Measurements from ENCODE around the gene CNOT1. TPM values are rescaled to one million over a fixed set of nuclear protein-coding genes. Genes with fewer than 3 reads are reported as not detected.

The CNOT1 gene
- total and polyA plus RNA-seq, 10 of the 15 experiments (the other 5 are each of a cell fraction or from before 2014, with no cell fraction given) = 101 to 246 (median 175) TPM

DNA sequence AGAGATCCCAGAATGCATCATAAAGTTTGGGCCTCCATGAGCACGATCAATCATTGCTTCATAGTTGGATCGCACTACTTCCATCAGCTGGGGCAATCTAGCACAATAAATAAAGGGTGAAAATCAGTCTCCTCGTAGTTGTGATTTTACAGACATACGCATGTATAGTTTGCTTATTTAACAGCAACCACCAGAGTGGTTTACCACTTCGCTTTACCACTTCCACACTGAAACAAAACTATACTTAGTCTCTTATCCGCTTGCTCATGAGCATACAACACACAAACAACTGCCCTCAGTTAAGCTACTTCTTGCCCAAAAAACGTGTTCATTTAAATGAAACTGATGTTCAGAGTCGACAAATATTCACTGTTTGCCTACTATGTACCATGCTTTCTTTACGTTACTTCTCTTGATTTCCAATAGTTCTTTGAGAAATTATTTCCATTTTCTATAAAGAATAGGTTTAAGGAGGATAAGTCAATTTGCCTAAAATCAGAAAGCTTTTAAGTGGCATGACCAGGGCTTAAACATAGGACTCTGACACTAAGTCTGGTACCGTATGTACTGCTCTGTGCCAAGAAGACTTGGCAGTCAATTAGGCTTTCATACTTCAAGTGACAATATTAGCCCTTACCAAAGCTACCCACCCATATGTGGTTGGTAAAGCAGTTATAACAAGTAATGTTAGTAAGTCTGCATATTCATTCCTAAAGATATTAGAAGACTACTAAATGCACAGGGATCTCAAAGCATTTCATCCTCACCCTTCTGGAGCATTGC, 92.3 kb downstream of the CNOT1 start:
- ATAC-seq = no peak
- Histone ChIP-seq H3K36me3 (ENCODE audit: control insufficient read depth in 2 of 2, insufficient read depth in 2 of 2, low read length in 1 of 2) (peaks cover 20 to 62% of the 10 kb centered on the region in 2 experiments), H3K9me3 (replicated peaks; ENCODE audit: control insufficient read depth, insufficient read depth, low read length) (no peaks in the 10 kb centered on the region), H3K9ac (ENCODE audit: control insufficient read depth, insufficient read depth, low read length) (no peak overlapping the region), H3K4me2 (ENCODE audit: control insufficient read depth, insufficient read depth) (no peak overlapping the region), H3K27me3 (replicated peaks in 1 of 2; ENCODE audit: control insufficient read depth in 2 of 2, insufficient read depth in 2 of 2, low read length in 1 of 2) (no peaks in the 10 kb centered on the region), H3K4me1 (ENCODE audit: control insufficient read depth, insufficient read depth, low read length) (no peaks in the 10 kb centered on the region), H3K4me3 (no peak overlapping the region), H2AFZ (ENCODE audit: control insufficient read depth, low read depth, low read length) (no peak overlapping the region), H3K27ac (ENCODE audit: control insufficient read depth, insufficient read depth) (no peak overlapping the region), H4K20me1 (ENCODE audit: control insufficient read depth, insufficient read depth) (no peaks in the 10 kb centered on the region), H3K79me2 (ENCODE audit: control insufficient read depth, insufficient read depth, low read length) (no peaks in the 10 kb centered on the region)
- FAIRE-seq = no peak
- in situ Hi-C loops (cut with MboI) = no loop called here
- CTCF ChIA-PET = interaction anchor here (0.8 to 1.0 kb wide), 3 partner anchors 8 to 25 kb away, joined by 3 read pairs; no protein-coding TSS in a partner anchor
- RAD21 ChIA-PET (ENCODE audit: unreplicated experiment) = no interaction called here
- WGBS (ENCODE audit: insufficient coverage, insufficient replicate concordance, low lambda C conversion rate, missing lambda C conversion rate) = 35% methylated on average over 10 of the region's 10 CpGs
- POLR2A ChIA-PET = interaction anchor here (0.6 kb wide), 1 partner anchor 41 kb away, joined by 3 read pairs; no protein-coding TSS in a partner anchor
- DNase-seq (ENCODE audit: low read depth, low spot score) = no peak
- SMC1A ChIA-PET (ENCODE audit: uncharacterized antibody, unreplicated experiment) = interaction anchor here (1.0 kb wide), 1 partner anchor 8 kb away, joined by 3 read pairs; no protein-coding TSS in a partner anchor
- BruUV-seq (replicated peaks) = no TSS peak
- intact Hi-C loops (cut with micrococcal nuclease; ENCODE audit: unreplicated experiment) = loop anchor here (5.0 kb wide), 1 partner anchor 40 kb away; no protein-coding TSS in a partner anchor
- TF ChIP-seq HSF1 (IDR thresholded peaks at IDR 0.05; ENCODE audit: low read depth, low read length) (no peak), BCLAF1 (IDR thresholded peaks at IDR 0.05) (no peak), HDAC2 (IDR thresholded peaks at IDR 0.05) (no peak), SUPT20H (IDR thresholded peaks at IDR 0.05; ENCODE audit: borderline replicate concordance, control insufficient read depth, low read depth, low read length) (no peak), ZNF217 (IDR thresholded peaks at IDR 0.05) (no peak), TBL1XR1 (IDR thresholded peaks at IDR 0.05; ENCODE audit: low read depth, low read length) (no peak), SREBF1 (IDR thresholded peaks at IDR 0.05; ENCODE audit: low read length) (no peak), ZNF384 (IDR thresholded peaks at IDR 0.05; ENCODE audit: borderline replicate concordance, low read depth, low read length) (no peak), RCOR1 (conservative IDR thresholded peaks at IDR 0.05; ENCODE audit: low read depth, low read length) (no peak), IKZF2 (IDR thresholded peaks at IDR 0.05) (no peak), BCL11A (IDR thresholded peaks at IDR 0.05; ENCODE audit: low read depth, low read length) (no peak), BRCA1 (IDR thresholded peaks at IDR 0.05; ENCODE audit: low read depth, low read length) (no peak), ZNF24 (IDR thresholded peaks at IDR 0.05) (no peak), MTA2 (IDR thresholded peaks at IDR 0.05; ENCODE audit: low read depth) (no peak), MAX (IDR thresholded peaks at IDR 0.05; ENCODE audit: low read depth, low read length) (no peak), ZBED1 (IDR thresholded peaks at IDR 0.05; ENCODE audit: borderline replicate concordance) (no peak)
- TF ChIP-seq, protein P1, sequence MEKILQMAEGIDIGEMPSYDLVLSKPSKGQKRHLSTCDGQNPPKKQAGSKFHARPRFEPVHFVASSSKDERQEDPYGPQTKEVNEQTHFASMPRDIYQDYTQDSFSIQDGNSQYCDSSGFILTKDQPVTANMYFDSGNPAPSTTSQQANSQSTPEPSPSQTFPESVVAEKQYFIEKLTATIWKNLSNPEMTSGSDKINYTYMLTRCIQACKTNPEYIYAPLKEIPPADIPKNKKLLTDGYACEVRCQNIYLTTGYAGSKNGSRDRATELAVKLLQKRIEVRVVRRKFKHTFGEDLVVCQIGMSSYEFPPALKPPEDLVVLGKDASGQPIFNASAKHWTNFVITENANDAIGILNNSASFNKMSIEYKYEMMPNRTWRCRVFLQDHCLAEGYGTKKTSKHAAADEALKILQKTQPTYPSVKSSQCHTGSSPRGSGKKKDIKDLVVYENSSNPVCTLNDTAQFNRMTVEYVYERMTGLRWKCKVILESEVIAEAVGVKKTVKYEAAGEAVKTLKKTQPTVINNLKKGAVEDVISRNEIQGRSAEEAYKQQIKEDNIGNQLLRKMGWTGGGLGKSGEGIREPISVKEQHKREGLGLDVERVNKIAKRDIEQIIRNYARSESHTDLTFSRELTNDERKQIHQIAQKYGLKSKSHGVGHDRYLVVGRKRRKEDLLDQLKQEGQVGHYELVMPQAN (conservative IDR thresholded peaks at IDR 0.05) = no peak
